Measurements from ENCODE around the gene NOL7.

The NOL7 gene

DNA sequence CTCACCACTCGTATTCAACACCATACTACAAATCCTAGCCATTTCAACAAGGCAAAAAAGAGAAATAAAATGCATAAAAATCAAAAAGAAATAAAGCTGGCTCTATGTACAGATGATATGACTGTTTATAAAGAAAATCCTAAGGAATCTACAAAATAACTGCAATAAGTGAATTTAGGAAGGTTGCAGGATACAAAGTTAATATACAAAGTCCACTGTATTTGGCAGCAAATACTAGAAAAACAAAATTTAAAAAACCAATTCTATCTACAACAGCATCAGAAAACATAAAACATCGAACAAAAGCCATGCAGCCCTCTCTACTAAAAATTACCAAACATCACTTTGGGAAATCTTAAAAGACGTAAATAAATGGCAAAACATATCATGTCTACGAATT lies 48.9 kb downstream of the NOL7 start:
- H4K20me1 ChIP-seq, result peaks cover 99% of the 10 kb centered on the region
- no peak overlapping the region for H3K4me3 ChIP-seq
- H3K27ac ChIP-seq, result no peak overlapping the region
- H3K9ac ChIP-seq, result no peak overlapping the region
- H3K9me3 ChIP-seq, result peaks cover 4% of the 10 kb centered on the region
- TF ChIP-seq Cebpa-rat (IDR thresholded peaks at IDR 0.05), result no peak
- H3K4me2 ChIP-seq, result no peak overlapping the region
- no peaks in the 10 kb centered on the region for H3K27me3 ChIP-seq
- H3K4me1 ChIP-seq, result peaks cover 16% of the 10 kb centered on the region; the same call in 1 of the 2 replicates
- H3K36me3 ChIP-seq, result peaks cover 5% of the 10 kb centered on the region; the same call in 1 of the 2 replicates

DNA sequence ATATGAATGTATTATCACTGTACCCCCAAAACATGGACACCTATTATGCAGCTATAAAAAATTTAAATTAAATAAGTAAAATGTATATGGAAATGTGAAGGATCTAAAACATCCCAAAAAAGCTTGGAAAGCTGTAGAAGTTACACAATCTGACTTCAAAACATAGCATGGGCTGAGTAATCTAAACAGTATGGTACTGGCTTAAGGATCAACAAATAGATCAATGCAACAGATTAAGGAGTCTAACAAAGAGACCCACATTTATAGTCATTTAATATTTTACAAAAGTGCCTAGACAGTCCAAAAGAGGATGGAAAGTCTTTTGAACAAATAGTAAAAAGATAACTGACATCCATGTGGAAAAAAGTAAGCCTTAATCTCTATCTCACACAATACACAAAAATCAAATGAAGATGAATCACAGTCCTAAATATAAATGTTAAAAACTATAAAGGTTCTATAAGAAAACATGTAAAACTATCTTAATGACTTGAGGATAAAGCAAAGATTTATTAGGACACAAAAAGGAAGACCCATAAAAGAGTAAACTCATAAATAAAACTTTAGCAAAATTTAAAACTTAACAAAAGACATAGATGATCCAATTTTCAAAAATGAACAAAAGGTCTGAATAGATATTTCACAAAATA lies 49.7 kb downstream of the NOL7 start:
- peaks cover 99% of the 10 kb centered on the region for H4K20me1 ChIP-seq
- no peak overlapping the region for H3K4me2 ChIP-seq
- H3K4me1 ChIP-seq, result 0 out of 2 replicates have a peak, but pooled peaks cover 8% of the 10 kb centered on the region

GRCh38 chr6:13666194-13667105 lies 51.3 kb downstream of the NOL7 start:
- no peak for TF ChIP-seq Cebpa-rat (IDR thresholded peaks at IDR 0.05)
- peaks cover 26% of the 10 kb centered on the region for H3K9me3 ChIP-seq
- H3K36me3 ChIP-seq, result peaks cover 26% of the 10 kb centered on the region
- H3K9ac ChIP-seq, result no peak overlapping the region
- H3K4me3 ChIP-seq, result no peak overlapping the region
- no peaks in the 10 kb centered on the region for H3K4me1 ChIP-seq
- no peaks in the 10 kb centered on the region for H3K27me3 ChIP-seq
- no peak overlapping the region for H3K4me2 ChIP-seq
- H3K27ac ChIP-seq, result no peak overlapping the region
- H4K20me1 ChIP-seq, result peaks cover 92% of the 10 kb centered on the region

More for the DNA sequence above, 49.7 kb downstream of the NOL7 start:
- Histone ChIP-seq H3K9me3 (peaks cover 12% of the 10 kb centered on the region), H3K4me3 (no peak overlapping the region), H3K27me3 (no peaks in the 10 kb centered on the region), H3K9ac (no peak overlapping the region), H3K36me3 (peaks cover 12% of the 10 kb centered on the region), H3K27ac (no peak overlapping the region)
- TF ChIP-seq Cebpa-rat (IDR thresholded peaks at IDR 0.05), result no peak

DNA sequence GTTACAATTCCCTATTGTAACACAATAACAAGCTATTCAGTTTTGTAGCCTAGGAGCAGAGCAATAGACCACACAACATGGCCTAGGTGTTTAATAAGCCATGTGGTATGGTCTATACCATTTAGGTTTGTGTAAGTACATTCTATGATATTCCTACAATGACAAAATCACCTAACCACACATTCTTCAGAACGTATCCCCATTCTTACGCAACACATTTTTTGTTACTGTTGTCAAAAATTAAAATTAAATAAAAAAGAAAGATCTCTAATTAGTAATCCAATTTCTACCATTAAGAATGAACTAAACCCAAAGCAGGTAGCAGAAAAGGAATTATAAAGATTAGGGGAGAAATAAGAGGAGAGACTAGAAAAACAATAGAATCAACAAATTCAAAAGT lies 52.5 kb downstream of the NOL7 start:
- Histone ChIP-seq H3K27me3 (no peaks in the 10 kb centered on the region), H3K9me3 (peaks cover 32% of the 10 kb centered on the region), H3K27ac (no peak overlapping the region), H4K20me1 (peaks cover 91% of the 10 kb centered on the region), H3K4me2 (no peak overlapping the region), H3K4me3 (no peak overlapping the region), H3K36me3 (peaks cover 27% of the 10 kb centered on the region), H3K9ac (no peak overlapping the region), H3K4me1 (no peaks in the 10 kb centered on the region)
- TF ChIP-seq Cebpa-rat (IDR thresholded peaks at IDR 0.05), result no peak; the same call in 1 of the 2 replicates

DNA sequence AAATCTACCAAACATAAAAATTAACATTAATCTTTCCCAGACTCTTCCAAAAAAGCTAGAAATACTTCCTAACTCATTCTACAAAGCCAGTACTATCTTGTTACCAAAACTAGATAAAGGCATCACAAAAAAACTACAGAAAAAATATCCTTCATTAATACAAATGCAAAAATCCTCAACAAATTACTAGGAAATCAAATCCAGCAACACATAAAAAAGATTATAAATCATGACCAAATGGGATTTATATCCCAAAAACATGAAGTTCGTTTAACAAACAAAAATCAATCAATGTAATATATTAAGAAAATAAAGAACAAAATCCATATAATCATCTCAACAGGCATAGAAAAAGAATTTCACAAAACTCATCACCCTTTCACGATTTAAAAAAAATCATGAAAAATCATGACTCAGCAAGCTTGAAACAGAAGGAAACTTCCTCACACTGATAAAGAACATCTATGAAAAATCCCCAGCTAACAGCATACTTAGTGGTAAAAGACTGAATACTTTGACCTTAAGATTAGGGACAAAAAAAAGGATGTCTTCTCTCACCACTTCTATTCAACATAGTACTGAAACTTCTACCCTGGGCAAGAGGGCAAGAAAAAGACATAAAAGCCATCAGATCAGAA lies 53.3 kb downstream of the NOL7 start:
- H4K20me1 ChIP-seq, result peaks cover 91% of the 10 kb centered on the region
- H3K4me3 ChIP-seq, result no peak overlapping the region
- no peaks in the 10 kb centered on the region for H3K27me3 ChIP-seq
- H3K36me3 ChIP-seq, result peaks cover 27% of the 10 kb centered on the region
- no peak overlapping the region for H3K9ac ChIP-seq
- H3K4me1 ChIP-seq, result no peaks in the 10 kb centered on the region
- no peak overlapping the region for H3K27ac ChIP-seq
- TF ChIP-seq Cebpa-rat (IDR thresholded peaks at IDR 0.05), result no peak
- peaks cover 32% of the 10 kb centered on the region for H3K9me3 ChIP-seq
- H3K4me2 ChIP-seq, result no peak overlapping the region

DNA sequence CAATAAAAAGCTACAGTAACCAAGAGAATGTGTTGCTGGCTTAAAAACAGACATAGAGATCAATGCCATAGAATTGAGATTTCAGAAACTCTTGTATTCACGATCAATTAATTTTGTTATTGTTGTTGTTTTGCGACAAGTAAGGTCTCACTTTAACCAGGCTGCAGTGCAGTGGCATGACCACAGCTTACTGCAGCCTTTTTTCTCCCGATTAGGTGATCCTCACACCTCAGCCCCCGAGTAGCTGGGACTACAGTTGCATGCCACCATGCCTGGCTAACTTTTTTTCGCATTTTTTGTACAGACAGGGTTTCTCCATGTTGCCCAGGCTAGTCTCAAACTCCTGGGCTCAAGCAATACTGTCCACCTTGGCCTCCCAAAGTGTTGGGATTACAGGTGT lies 54.3 kb downstream of the NOL7 start:
- Histone ChIP-seq H3K4me1 (no peaks in the 10 kb centered on the region), H3K36me3 (peaks cover 36% of the 10 kb centered on the region), H3K4me3 (no peak overlapping the region), H3K4me2 (no peak overlapping the region), H3K9me3 (peaks cover 42% of the 10 kb centered on the region), H4K20me1 (peaks cover 91% of the 10 kb centered on the region), H3K27me3 (no peaks in the 10 kb centered on the region), H3K9ac (no peak overlapping the region), H3K27ac (no peak overlapping the region)
- no peak for TF ChIP-seq Cebpa-rat (IDR thresholded peaks at IDR 0.05)
